Activated T-cell treated with anti-CD3 and anti-CD28 coated beads, Interleukin-2, amount 50 U/mL, for 48 hours (primary cell): ENCODE results near the gene COL18A1.

ENCODE experiments used
- DNase-seq, 2 experiments: peaks; one replicate each; pipeline ENCODE4 v3.0.0-alpha.2; 2020

The COL18A1 gene

GRCh38 chr21:45403133-45403824, 1.7 kb upstream of the COL18A1 start:
- DNase-seq = no peak

- DNase-seq = no peak
These were observed 888 bp upstream of the COL18A1 start for GRCh38 chr21:45403825-45404729.

- peak in 1 of 2 experiments; percentile 32 for DNase-seq
These were observed 380 bp downstream of the COL18A1 start for GRCh38 chr21:45405271-45405818.

GRCh38 chr21:45405819-45406762, 1.1 kb downstream of the COL18A1 start:
- DNase-seq = peak; percentile 39 to 47

- DNase-seq = no peak
These were observed 2.0 kb downstream of the COL18A1 start for GRCh38 chr21:45406801-45407628.

GRCh38 chr21:45407629-45408247, 2.8 kb downstream of the COL18A1 start:
- DNase-seq = no peak

GRCh38 chr21:45408271-45408791, 3.4 kb downstream of the COL18A1 start:
- DNase-seq = no peak

GRCh38 chr21:45408801-45409261, 3.9 kb downstream of the COL18A1 start:
- DNase-seq = no peak

GRCh38 chr21:45409466-45410150, 4.6 kb downstream of the COL18A1 start:
- DNase-seq = no peak

GRCh38 chr21:45410151-45410864, 5.3 kb downstream of the COL18A1 start:
- DNase-seq = no peak

GRCh38 chr21:45410865-45411809, 6.2 kb downstream of the COL18A1 start:
- no peak for DNase-seq

- DNase-seq = no peak
These were observed 6.8 kb downstream of the COL18A1 start for GRCh38 chr21:45411810-45412206.

- DNase-seq = no peak
These were observed 7.5 kb downstream of the COL18A1 start for GRCh38 chr21:45412491-45412890.

- no peak for DNase-seq
These were observed 8.1 kb downstream of the COL18A1 start for GRCh38 chr21:45412909-45413611.

GRCh38 chr21:45413922-45414321, 9.0 kb downstream of the COL18A1 start:
- no peak for DNase-seq

GRCh38 chr21:45414396-45415187, 9.6 kb downstream of the COL18A1 start:
- DNase-seq = no peak
